Middle frontal gyrus (tissue), 1 donor: ENCODE measurements around the gene EPB41L1.
"Not testable (repeated sequence)": the region's sequence is repeated elsewhere in the genome, so short reads cannot be mapped to it uniquely, and the experiment has no call there.

Source experiments
- DNase-seq: peaks from one replicate; pipeline ENCODE4 v3.0.0-alpha.2; 2015; ENCODE audit warnings: low spot score; ENCODE audit errors: extremely low spot score

EPB41L1 gene

GRCh38 chr20:36125097-36125496, 29.4 kb upstream of the EPB41L1 start:
- DNase-seq = no peak

GRCh38 chr20:36126836-36127527, 27.6 kb upstream of the EPB41L1 start:
- DNase-seq = no peak

DNA sequence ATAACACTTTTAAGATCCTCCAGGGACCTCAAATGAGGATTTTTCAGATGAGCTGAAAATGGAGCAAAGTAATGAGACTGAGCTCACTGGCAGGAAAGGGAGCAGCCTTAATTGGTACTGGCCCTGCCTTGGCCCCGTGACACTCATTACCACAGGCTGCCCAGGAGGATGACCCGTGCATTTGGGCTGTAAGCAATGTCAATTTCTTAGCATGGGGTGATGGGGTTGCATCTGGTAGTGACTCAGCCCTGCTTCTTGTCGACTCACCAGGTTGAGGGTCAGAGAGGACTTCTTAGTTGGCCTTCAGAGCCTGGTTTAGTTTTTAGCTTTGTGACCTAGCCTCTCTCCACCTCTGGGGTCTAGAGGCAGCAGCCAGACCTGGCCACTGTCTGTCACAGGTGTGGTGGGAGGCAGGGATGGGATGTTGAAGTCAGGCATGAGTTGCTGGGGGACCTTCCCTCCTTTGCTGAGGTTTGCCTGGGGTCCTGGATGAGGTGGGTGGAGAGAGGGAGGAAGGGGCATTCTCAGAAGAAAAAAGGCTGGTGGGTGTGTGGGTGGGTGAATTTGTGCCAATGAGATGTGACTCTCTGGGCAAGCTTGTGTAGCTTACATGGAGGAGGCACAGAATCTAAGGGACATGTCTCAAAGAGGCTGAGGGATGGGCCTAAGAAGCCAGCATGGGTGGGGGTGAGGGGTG, 25.9 kb upstream of the EPB41L1 start:
- DNase-seq = no peak

GRCh38 chr20:36129160-36129543, 25.4 kb upstream of the EPB41L1 start:
- no peak for DNase-seq

GRCh38 chr20:36130390-36130789, 24.1 kb upstream of the EPB41L1 start:
- no peak for DNase-seq

- DNase-seq = no peak
These were observed 21.7 kb upstream of the EPB41L1 start for GRCh38 chr20:36132802-36133211.

GRCh38 chr20:36133821-36134220, 20.7 kb upstream of the EPB41L1 start:
- DNase-seq = no peak

DNA sequence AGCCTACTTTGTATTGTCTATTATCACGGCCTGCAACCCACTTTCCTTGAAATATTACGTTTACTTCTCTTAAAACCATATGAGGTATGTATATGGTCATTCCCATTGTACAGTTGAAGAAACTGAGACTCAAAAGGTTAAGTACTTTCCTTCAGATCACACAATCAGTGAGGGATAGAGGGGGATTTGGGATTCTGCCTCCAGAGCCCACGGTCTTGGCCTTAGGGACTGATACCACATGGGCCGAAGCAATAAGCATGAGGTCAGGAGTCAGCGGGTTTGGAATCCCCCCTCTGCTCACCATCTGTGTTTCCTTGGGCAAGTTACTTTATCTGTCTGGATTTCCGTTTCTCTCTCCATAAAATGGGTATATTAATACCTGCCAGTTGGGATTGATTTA, 19.4 kb upstream of the EPB41L1 start:
- no peak for DNase-seq

GRCh38 chr20:36135821-36136220, 18.7 kb upstream of the EPB41L1 start:
- DNase-seq = no peak

- DNase-seq = not testable (repeated sequence)
These were observed 17.2 kb upstream of the EPB41L1 start for GRCh38 chr20:36137313-36137712.

DNA sequence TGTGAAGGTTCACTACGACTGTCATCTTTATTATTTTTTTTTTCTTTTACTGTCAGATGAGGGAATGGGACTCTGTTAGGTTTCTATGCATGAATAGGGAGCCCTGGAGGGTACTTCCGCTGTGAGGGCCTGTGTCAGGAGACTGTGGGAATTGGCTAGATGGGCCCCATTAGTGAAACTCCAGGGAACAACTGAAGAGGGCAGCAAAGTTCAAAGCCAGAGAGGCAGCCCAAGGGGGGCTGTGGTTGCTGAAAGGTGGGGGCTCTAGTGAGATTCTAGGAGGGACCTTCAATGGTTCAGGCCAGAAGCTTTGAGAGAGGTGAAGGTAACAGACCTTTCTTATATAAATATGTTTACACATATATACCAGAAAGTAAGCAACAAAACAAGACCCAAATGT, 13.2 kb upstream of the EPB41L1 start:
- DNase-seq = no peak

GRCh38 chr20:36144336-36144735, 10.2 kb upstream of the EPB41L1 start:
- DNase-seq = no peak

GRCh38 chr20:36145877-36146707, 8.4 kb upstream of the EPB41L1 start:
- no peak for DNase-seq

DNA sequence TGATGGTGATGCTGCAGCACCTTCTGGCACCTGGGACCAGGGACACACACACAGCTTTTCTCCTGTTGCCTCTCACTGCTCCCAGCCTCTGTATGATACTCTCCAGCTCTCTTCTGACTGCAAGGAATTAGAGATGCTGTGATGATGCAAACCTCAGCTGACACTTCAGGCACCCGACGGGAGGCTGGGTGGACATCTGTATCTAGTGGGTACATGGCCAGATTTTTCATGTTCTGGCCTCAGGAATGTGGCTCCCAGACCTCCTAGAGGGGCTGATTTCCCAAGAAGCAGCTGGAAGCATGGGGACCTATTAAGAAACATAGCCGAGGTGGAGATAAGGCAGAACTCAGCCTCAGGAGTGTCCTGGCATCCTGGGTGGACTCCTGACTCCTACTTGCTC, 6.8 kb upstream of the EPB41L1 start:
- DNase-seq = no peak

DNA sequence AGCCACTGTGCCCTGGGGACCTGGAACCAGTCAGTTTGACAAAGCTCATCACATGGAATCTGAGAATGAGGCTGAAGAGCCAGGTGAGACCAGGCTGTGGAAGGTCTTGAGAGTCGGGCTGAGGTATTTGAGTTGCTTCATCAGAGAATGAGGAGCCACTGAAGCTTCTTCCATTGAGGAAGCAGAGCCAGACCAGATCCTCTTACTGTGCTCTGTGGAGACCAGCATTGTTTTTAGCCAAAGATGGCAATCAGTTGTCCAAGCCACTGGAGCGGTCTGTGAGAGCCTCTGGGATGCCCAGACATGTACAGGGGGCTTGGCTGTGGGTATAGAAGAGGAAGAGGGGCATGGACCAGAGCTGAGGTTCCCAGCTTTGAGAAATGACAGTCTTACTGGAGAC, 6.1 kb upstream of the EPB41L1 start:
- DNase-seq = no peak

GRCh38 chr20:36149012-36149411, 5.5 kb upstream of the EPB41L1 start:
- DNase-seq = no peak

GRCh38 chr20:36149469-36149868, 5.1 kb upstream of the EPB41L1 start:
- no peak for DNase-seq

DNA sequence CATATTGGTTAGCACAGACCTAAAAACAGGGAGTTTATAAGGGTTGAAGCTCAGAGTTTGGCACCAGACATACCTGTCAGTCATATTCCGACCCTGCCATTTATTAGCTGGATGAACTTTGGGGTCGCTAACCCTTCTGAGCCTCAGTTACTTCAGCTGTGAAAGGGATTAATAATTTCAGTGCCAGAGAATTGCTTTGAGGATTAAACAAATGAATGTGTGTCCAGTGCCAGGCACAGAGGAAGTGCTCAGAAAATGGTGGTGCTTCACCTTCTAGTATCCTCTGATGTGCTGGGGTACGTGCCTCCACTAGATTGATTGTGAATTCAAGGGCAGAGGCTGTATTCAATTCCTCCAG, 4.1 kb upstream of the EPB41L1 start:
- no peak for DNase-seq

- no peak for DNase-seq
These were observed 3.5 kb upstream of the EPB41L1 start for GRCh38 chr20:36150847-36151539.

DNA sequence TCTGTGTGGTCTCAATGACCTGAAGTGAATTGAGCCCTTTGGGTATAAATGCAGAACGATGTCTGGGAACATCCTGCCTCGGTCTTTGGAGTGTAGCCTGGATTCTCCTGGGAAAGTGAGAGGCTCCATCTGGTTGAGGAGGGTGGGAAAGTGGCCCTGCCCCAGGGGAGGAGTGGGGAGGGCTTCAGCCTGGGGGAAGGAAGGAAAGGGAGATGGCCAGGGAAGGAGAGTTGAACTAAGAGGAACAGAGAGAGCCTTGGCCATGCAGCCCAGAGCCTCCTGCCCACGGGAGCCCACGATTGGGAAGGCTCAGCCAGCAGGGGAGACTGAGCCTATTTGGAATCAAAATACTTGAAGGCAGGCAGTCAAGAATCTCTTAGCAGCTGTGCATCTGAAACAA, 2.3 kb upstream of the EPB41L1 start:
- no peak for DNase-seq

GRCh38 chr20:36153204-36153603, 1.3 kb upstream of the EPB41L1 start:
- no peak for DNase-seq
